Kidney epithelial cell (primary cell): ENCODE results near the gene KCND1. TPM values are rescaled to one million over a fixed set of nuclear protein-coding genes. Genes with fewer than 3 reads are reported as not detected.

Experiments
- DNase-seq: peaks from one replicate; pipeline ENCODE4 v3.0.0-alpha.2; 2010; ENCODE audit warnings: low read depth
- H3K27me3 ChIP-seq: 2 replicates; pipeline ENCODE4 v1.6.0; 2011; ENCODE audit warnings: low read length; ENCODE audit not compliant: control insufficient read depth, insufficient read depth
- H3K36me3 ChIP-seq: 2 replicates; pipeline ENCODE4 v1.5.1; 2011; ENCODE audit warnings: low read length; ENCODE audit not compliant: control insufficient read depth, insufficient read depth
- H3K4me3 ChIP-seq: 2 replicates; pipeline ENCODE4 v1.5.1; 2011; ENCODE audit warnings: low read depth, mild to moderate bottlenecking, control low read depth, low read length
- CTCF ChIP-seq: IDR thresholded peaks from 2 replicates; pipeline ENCODE4 v1.5.1; 2011; ENCODE audit warnings: mild to moderate bottlenecking, moderate library complexity, low read length, control low read depth, inconsistent platforms; ENCODE audit not compliant: insufficient read depth, poor library complexity, severe bottlenecking
- total RNA-seq: library from RNA; depleted of rRNA; stranded (reverse); fragments of >200 nt; gene quantifications from 2 replicates; pipeline ENCODE4 v1.2.3, GENCODE V29; 2015

Gene KCND1
- total RNA-seq, 1 donor from 2014 or later, result 0.67 TPM

GRCh38 chrX:48961585-48962091 is 10.0 kb downstream of the KCND1 start:
- TF ChIP-seq CTCF, result no peak
- H3K4me3 ChIP-seq, result no peak overlapping the region

GRCh38 chrX:48960291-48960690 is 11.4 kb downstream of the KCND1 start:
- Histone ChIP-seq H3K4me3 (no peak overlapping the region), H3K36me3 (no peaks in the 10 kb centered on the region), H3K27me3 (no peaks in the 10 kb centered on the region)
- DNase-seq, result no peak
- no peak for TF ChIP-seq CTCF

More at GRCh38 chrX:48961585-48962091, 10.0 kb downstream of the KCND1 start:
- Histone ChIP-seq H3K27me3 (no peaks in the 10 kb centered on the region), H3K36me3 (no peaks in the 10 kb centered on the region)
- DNase-seq, result no peak

DNA sequence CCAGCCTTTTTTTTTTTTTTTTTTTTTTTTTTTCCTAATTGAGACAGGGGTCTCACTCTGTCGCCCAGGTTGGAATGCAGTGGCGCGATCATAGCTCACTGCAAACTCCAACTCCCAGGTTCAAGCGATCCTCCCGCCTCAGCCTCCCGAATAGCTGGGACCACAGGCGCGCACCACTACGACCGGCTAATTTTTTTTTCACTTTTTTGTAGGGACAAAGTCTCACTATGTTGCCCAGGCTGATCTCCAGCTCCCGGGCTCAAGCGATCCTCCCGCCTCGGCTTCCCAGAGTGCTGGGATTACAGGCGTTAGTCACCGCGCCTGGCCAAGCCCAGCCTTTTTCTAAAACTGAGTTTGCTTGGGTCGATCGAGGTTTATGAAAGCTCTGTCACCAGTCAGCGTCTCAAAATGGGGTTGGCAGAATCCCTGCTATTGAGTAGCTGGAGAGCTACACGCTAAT is 13.0 kb downstream of the KCND1 start:
- no peak for DNase-seq
- TF ChIP-seq CTCF, result no peak
- no peaks in the 10 kb centered on the region for H3K27me3 ChIP-seq
- peak overlapping the region; percentile 48 for H3K4me3 ChIP-seq
- no peaks in the 10 kb centered on the region for H3K36me3 ChIP-seq

DNA sequence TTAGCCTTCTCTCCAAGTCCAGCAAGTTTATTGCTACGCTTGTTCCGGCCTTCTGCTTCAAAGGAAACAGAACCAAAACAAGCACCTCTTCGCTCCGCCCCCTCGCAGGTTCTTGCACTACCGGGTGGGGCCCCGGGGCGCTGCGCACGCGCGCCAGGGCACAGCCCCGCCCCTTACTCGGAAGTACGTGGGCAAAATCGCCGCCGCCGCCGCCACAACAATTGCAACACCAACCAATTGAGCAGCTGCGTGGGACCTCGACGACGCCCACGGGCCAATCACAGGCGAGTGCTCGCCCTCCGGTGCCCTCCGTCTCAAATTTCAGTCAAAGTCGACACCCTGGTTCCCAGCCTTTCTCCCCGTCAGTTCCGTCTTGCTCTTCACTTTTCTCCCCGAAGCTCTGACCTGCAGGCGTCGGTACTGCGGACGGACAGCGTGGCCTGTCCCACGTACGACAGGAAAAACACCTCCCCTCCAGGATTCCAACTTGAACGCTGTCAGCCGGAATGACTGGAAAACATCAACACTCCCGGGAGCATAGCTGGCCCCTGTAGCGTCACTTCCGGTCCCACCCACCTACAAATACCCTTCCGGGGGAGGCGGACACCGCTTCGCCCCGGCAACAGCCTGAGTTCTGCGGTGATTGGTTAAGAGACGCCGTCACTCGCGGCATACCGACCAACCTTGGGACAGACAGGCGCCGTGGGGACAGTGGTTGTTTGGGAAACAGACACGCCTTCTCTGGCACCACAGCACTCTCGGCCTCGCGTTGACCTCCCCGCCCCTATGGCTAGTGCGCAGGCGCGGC is 13.6 kb downstream of the KCND1 start:
- peak; percentile 88 for DNase-seq

GRCh38 chrX:48957477-48957826 is 14.2 kb downstream of the KCND1 start, which contains the start of gene OTUD5:
Gene OTUD5, minus strand, starts transcription at chrX:48957607. Its CDS starts 37 bp downstream, at chrX:48957570.
- DNase-seq, result no peak
- peak within 1 kb of the TSS; percentile 48 for H3K4me3 ChIP-seq
- H3K27me3 ChIP-seq, result no peaks in the 10 kb centered on the region
- no peak for TF ChIP-seq CTCF
- no peaks in the 10 kb centered on the region for H3K36me3 ChIP-seq

More for the DNA sequence above, 13.6 kb downstream of the KCND1 start:
- Histone ChIP-seq H3K36me3 (no peaks in the 10 kb centered on the region), H3K27me3 (no peaks in the 10 kb centered on the region), H3K4me3 (peak overlapping the region; percentile 48)
- no peak for TF ChIP-seq CTCF
